ENCODE measurements around the gene KCNQ1OT1.

Gene KCNQ1OT1

GRCh38 chr11:2736577-2737225 lies 36.9 kb upstream of the KCNQ1OT1 start:
- no peak for DNase-seq

- no peak for DNase-seq
Measured at GRCh38 chr11:2735053-2735589, 35.3 kb upstream of the KCNQ1OT1 start.

- no peak for DNase-seq
Measured at GRCh38 chr11:2734181-2735052, 34.6 kb upstream of the KCNQ1OT1 start.

- DNase-seq = no peak
Measured at GRCh38 chr11:2732940-2733628, 33.3 kb upstream of the KCNQ1OT1 start.

GRCh38 chr11:2732261-2732939 lies 32.6 kb upstream of the KCNQ1OT1 start:
- DNase-seq = no peak

- no peak for DNase-seq
Measured at GRCh38 chr11:2731130-2732125, 31.6 kb upstream of the KCNQ1OT1 start.

- no peak for DNase-seq
Measured at GRCh38 chr11:2730272-2731129, 30.7 kb upstream of the KCNQ1OT1 start.

GRCh38 chr11:2729841-2730240 lies 30.0 kb upstream of the KCNQ1OT1 start:
- no peak for DNase-seq

- DNase-seq = no peak
Measured at GRCh38 chr11:2728663-2729332, 29.0 kb upstream of the KCNQ1OT1 start.

- no peak for DNase-seq
Measured at GRCh38 chr11:2728128-2728662, 28.4 kb upstream of the KCNQ1OT1 start.

GRCh38 chr11:2726964-2727363 lies 27.2 kb upstream of the KCNQ1OT1 start:
- DNase-seq = no peak

GRCh38 chr11:2725368-2726300 lies 25.8 kb upstream of the KCNQ1OT1 start:
- no peak for DNase-seq

- no peak for DNase-seq
Measured at GRCh38 chr11:2724653-2725367, 25.0 kb upstream of the KCNQ1OT1 start.

- DNase-seq = no peak
Measured at GRCh38 chr11:2724104-2724503, 24.3 kb upstream of the KCNQ1OT1 start.

- no peak for DNase-seq
Measured at GRCh38 chr11:2722955-2723354, 23.2 kb upstream of the KCNQ1OT1 start.

GRCh38 chr11:2721210-2721916 lies 21.6 kb upstream of the KCNQ1OT1 start:
- DNase-seq = no peak
